T47D (cell line): Measurements from ENCODE around the gene MIEN1.
A peak's percentile ranks its signal among the peaks of the same experiment; 100 is the strongest.
"Not testable (repeated sequence)": the region's sequence is repeated elsewhere in the genome, so short reads cannot be mapped to it uniquely, and the experiment has no call there.

Source experiments
- DNase-seq, 2 experiments: peaks; one replicate each; pipeline versions ENCODE4 v3.0.0 to v3.0.0-alpha.2; 2011 to 2012; ENCODE audit warnings: low read depth in 1 of 2, low spot score in 1 of 2
- JUND ChIP-seq: IDR thresholded peaks from 2 replicates; pipeline ENCODE4 v1.6.1; 2012; ENCODE audit warnings: low read depth
- in situ Hi-C: cut with HindIII; loops from 2 replicates; pipeline ENCODE4 v1.10.0; 2016; ENCODE audit warnings: low sequenced_read_pairs, low pct_unique_long_range_greater_than_20kb

MIEN1 gene

DNA sequence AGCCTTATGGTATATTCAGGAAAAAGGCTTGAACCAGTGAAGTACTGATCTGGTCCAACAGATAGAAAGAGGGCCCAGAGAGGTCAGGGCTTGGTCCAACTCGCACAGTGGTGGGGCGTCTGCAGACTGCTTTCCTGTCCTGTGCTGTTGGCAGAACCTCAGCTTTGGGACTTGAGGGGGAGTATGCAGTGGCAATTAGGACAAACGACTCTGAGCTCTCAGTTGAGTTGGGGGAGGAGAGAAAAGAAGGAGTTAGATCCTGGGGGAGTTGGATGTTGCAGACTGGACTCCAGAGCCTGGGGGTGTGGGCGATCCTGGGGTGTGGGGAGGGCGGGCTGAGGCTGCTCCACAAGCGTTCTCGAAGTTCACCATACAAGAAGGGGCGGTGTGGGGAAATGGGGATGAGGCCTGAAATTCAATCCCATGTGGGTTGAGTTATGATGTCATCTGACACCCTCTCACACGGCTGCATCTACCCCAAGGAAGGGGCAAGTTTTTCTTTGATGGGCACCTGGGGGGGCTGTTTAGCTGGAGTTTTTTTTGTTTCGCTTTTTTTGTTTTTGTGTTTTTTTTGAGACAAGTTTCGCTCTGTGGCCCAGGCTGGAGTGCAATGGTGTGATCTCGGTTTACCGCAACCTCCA, 22.0 kb upstream of the MIEN1 start:
- no peak for TF ChIP-seq JUND
- DNase-seq = no peak
- in situ Hi-C loops = no loop called here

- TF ChIP-seq JUND = no peak
- no peak for DNase-seq
- in situ Hi-C loops = no loop called here
These were observed 21.3 kb upstream of the MIEN1 start for GRCh38 chr17:39751637-39752036.

- no peak for TF ChIP-seq JUND
- in situ Hi-C loops = no loop called here
These were observed 20.7 kb upstream of the MIEN1 start for GRCh38 chr17:39751016-39751543.

DNA sequence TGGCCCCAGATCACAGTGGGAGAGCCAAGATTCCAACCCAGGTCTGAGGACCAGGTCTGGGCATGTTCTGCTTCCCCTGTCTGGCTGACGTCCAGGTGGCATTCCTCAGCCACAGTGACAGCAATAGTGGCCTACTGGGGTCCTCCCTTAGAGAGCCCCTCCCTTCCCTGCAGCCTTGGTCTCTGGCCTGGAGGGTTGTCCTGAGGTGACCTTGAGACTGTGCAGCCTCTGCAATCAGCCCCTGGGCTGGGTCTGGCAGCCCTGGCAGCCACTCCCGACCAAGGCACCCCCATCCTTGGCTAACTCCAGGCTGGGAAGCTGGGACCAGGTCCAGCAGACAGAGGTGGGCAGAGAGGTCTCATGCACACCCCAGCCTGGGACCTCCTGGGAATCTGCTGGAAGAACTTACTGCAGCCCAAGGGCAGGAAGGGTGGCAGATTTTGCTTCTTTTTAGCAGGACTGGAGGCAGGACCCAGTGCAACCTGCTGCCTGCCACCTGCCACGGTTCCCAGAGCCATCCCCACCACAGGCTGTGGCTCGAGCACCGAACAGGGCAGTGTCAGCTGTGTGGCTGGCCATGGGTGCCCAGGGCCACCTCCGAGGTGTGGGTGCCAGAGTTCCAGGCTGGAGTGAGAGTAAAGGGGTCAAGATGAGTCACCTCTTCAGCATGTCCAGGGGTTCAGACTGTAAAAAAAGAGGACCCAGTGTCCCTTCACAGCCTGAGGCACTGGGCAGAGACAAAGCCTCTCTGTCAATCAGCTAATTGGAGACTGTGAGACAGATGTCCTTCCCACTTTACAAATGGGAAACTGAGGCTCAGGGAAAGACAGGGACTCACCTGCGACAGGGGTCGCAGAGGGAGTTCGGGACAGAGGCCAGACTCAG, 20.0 kb upstream of the MIEN1 start:
- DNase-seq = peak in 1 of 2 experiments; percentile 60
- in situ Hi-C loops = no loop called here

More at GRCh38 chr17:39751016-39751543, 20.7 kb upstream of the MIEN1 start:
- no peak for DNase-seq

GRCh38 chr17:39748444-39749034, 18.2 kb upstream of the MIEN1 start:
- DNase-seq, in situ Hi-C loops: not testable (repeated sequence)

More for the DNA sequence above, 20.0 kb upstream of the MIEN1 start:
- TF ChIP-seq JUND = no peak

DNA sequence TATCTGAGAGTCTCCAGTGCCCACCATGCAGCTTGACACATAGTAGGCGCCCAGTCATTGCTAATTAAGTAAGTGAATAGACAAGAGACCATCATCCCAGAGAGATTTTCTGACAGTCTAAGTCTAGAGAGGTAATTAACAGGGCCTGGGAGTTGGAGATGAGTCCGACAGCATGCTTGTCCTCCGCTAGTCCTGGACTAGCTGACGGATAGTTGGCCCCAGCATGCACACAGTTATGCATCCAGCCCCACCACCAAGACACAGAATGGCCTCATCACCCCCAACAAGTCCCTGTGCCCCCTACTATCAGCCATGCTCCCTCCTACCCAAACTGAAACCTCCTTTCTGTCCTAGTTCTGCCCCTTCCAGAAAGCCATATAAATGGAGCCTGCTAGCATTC, 17.4 kb upstream of the MIEN1 start:
- in situ Hi-C loops = no loop called here
- no peak for DNase-seq
- no peak for TF ChIP-seq JUND

DNA sequence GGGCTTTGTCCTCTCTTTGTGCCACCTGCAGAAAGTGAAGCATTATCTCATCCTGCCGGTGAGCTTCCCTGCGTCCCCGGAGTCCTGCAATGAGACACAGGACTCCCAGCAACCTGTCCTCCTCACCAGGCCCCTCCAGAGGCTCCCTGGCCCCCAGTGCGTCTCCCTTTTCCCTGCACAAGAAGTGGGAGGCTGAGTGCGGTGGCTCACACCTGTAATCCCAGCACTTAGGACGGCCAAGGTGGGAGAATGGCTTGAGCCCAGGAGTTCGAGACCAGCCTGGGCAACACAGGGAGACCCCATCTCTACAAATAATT, 15.8 kb upstream of the MIEN1 start:
- in situ Hi-C loops = no loop called here

DNA sequence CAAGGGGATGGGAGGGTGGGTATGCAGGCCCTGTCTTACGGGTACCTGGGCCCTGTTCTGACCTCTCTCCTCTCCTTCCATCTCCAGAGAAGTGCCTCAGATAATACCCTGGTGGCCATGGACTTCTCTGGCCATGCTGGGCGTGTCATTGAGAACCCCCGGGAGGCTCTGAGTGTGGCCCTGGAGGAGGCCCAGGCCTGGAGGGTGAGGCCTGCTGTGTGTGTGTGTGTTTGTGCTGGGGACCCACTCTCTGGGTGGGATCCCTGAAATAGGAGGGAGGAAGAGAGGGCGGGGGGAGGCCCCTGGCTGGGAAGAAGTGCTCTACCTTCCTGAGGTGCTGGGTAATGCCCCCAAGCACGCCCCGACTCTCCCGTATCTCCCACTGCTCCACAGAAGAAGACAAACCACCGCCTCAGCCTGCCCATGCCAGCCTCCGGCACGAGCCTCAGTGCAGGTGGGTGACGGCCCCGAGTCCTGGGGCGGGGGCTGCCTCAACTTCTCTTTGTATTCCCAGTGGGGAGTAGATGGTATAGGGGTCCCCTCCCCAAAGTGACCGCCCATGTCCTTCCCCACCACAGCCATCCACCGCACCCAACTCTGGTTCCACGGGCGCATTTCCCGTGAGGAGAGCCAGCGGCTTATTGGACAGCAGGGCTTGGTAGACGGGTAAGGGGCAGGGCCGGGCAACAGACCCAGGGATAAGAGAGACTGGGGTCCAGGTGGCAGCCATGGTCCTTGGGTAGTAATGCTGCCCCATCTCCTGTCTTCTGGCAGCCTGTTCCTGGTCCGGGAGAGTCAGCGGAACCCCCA, 15.2 kb upstream of the MIEN1 start:
- DNase-seq = no peak
- no peak for TF ChIP-seq JUND
- in situ Hi-C loops = no loop called here

More for the DNA sequence above, 15.8 kb upstream of the MIEN1 start:
- no peak for DNase-seq
- TF ChIP-seq JUND = no peak

GRCh38 chr17:39744836-39745215, 14.5 kb upstream of the MIEN1 start:
- in situ Hi-C loops = no loop called here
- DNase-seq = no peak
- no peak for TF ChIP-seq JUND

DNA sequence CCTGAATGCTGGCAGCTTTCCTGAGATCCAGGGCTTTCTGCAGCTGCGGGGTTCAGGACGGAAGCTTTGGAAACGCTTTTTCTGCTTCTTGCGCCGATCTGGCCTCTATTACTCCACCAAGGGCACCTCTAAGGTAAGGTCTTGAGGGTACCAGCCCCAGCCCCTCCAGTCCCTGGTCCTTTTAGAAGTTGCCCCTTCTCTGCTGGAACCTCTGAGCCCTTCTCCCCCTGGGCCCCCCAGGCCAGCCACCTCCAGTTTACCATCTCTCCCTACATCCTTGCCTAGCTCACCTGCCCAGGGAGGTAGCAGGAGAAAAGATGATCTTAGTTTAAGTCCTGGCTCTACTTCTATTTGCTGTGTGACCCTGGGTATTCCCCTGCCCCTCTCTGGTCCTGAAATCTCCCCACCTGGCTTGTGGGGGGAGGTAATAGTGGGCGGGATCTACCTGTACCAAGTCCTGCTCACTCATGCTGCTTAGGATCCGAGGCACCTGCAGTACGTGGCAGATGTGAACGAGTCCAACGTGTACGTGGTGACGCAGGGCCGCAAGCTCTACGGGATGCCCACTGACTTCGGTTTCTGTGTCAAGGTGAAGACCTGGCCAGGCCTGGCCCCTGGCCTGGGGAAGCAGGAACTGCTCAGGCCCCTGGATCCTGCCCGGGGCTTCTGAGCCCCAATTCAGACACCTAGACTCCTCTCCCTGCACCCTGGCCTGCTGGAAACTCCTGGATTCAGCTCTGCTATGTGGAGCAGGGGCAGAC, 13.9 kb upstream of the MIEN1 start:
- no peak for DNase-seq
- no peak for TF ChIP-seq JUND
- in situ Hi-C loops = no loop called here

- in situ Hi-C loops = no loop called here
- DNase-seq = no peak
These were observed 12.6 kb upstream of the MIEN1 start for GRCh38 chr17:39742856-39743436.

More at GRCh38 chr17:39742856-39743436, 12.6 kb upstream of the MIEN1 start:
- TF ChIP-seq JUND = no peak
